ENCODE measurements around the gene TESMIN.

Gene TESMIN

GRCh38 chr11:68659158-68659921 is 92.0 kb downstream of the TESMIN start:
- Histone ChIP-seq H3K4me1 (ENCODE audit: control insufficient read depth, insufficient read depth, low read length) (no peaks in the 10 kb centered on the region), H3K27me3 (ENCODE audit: control insufficient read depth in 1 of 2, insufficient read depth in 2 of 2, low read length in 2 of 2) (peaks cover 5 to 6% of the 10 kb centered on the region in 2 donors), H3K27ac (ENCODE audit: low read length) (no peak overlapping the region), H3K36me3 (ENCODE audit: control insufficient read depth in 2 of 2, insufficient read depth in 2 of 2, low read length in 2 of 2) (no peaks in the 10 kb centered on the region), H3K4me3 (ENCODE audit: low read length in 2 of 2) (no peak overlapping the region), H3K9me3 (ENCODE audit: control insufficient read depth in 2 of 2, low read length in 2 of 2) (peaks cover 3 to 5% of the 10 kb centered on the region in 2 donors), H3K9ac (ENCODE audit: low read length in 2 of 2) (no peak overlapping the region)

- no peak overlapping the region for H3K27ac ChIP-seq (ENCODE audit: low read length)
These were observed 92.7 kb downstream of the TESMIN start for GRCh38 chr11:68658661-68659060.

DNA sequence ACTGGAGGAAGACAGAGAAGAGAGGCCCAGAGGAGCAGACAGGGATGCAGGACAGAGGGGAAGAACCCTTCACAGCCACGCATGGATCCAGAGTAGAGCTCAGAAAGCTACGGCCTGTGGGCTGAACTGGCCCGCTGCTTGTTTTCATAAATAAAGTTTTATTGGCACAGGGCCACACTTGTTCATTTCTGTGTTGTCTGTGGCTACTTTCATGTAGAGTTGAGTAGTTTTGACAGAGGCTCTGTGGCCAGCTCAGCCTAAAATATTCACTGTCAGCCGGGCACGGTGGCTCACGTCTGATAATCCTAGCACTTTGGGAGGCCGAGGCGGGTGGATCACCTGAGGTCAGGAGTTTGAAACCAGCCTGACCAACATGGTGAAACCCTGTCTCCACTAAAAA is 93.2 kb downstream of the TESMIN start:
- peaks cover 3 to 5% of the 10 kb centered on the region in 2 donors for H3K9me3 ChIP-seq (ENCODE audit: control insufficient read depth in 2 of 2, low read length in 2 of 2)
- H3K4me1 ChIP-seq (ENCODE audit: control insufficient read depth, insufficient read depth, low read length), result no peaks in the 10 kb centered on the region
- no peak overlapping the region for H3K9ac ChIP-seq (ENCODE audit: low read length in 2 of 2)
- H3K27me3 ChIP-seq (ENCODE audit: control insufficient read depth in 1 of 2, insufficient read depth in 2 of 2, low read length in 2 of 2), result peaks cover 4 to 6% of the 10 kb centered on the region in 2 donors
- no peak overlapping the region for H3K27ac ChIP-seq (ENCODE audit: low read length)
- H3K4me3 ChIP-seq (ENCODE audit: low read length in 2 of 2), result no peak overlapping the region
- H3K36me3 ChIP-seq (ENCODE audit: control insufficient read depth in 2 of 2, insufficient read depth in 2 of 2, low read length in 2 of 2), result no peaks in the 10 kb centered on the region

More at GRCh38 chr11:68658661-68659060, 92.7 kb downstream of the TESMIN start:
- Histone ChIP-seq H3K9ac (ENCODE audit: low read length in 2 of 2) (no peak overlapping the region), H3K4me3 (ENCODE audit: low read length in 2 of 2) (no peak overlapping the region), H3K9me3 (ENCODE audit: control insufficient read depth in 2 of 2, low read length in 2 of 2) (peaks cover 3 to 5% of the 10 kb centered on the region in 2 donors), H3K36me3 (ENCODE audit: control insufficient read depth in 2 of 2, insufficient read depth in 2 of 2, low read length in 2 of 2) (no peaks in the 10 kb centered on the region), H3K4me1 (ENCODE audit: control insufficient read depth, insufficient read depth, low read length) (no peaks in the 10 kb centered on the region), H3K27me3 (ENCODE audit: control insufficient read depth in 1 of 2, insufficient read depth in 2 of 2, low read length in 2 of 2) (peaks cover 4 to 5% of the 10 kb centered on the region in 2 donors)

Data from stomach smooth muscle (tissue), 2 donors.